Neural crest cell (in vitro differentiated cells): Measurements from ENCODE around the gene GCNT3. TPM values are rescaled to one million over a fixed set of nuclear protein-coding genes. Genes with fewer than 3 reads are reported as not detected.

Experiments used
- DNase-seq: peaks from one replicate; pipeline ENCODE4 v3.0.0; 2021; ENCODE audit warnings: low read depth, mixed read lengths, low spot score
- H3K27ac Mint-ChIP-seq: one replicate; pipeline ENCODE4 v1.8.0; 2021; ENCODE audit warnings: mild to moderate bottlenecking, mixed read lengths; ENCODE audit not compliant: unreplicated experiment
- H3K27me3 Mint-ChIP-seq: 2 replicates; pipeline ENCODE4 v1.8.0; 2021; ENCODE audit warnings: low read depth, mild to moderate bottlenecking, mixed read lengths
- H3K36me3 Mint-ChIP-seq: 2 replicates; pipeline ENCODE4 v1.8.0; 2021; ENCODE audit warnings: low read depth, mild to moderate bottlenecking, mixed read lengths
- H3K4me1 Mint-ChIP-seq: 2 replicates; pipeline ENCODE4 v1.8.0; 2021; ENCODE audit warnings: mixed read lengths
- H3K4me3 Mint-ChIP-seq: one replicate; pipeline ENCODE4 v1.8.0; 2021; ENCODE audit warnings: mild to moderate bottlenecking, mixed read lengths
- H3K9me3 Mint-ChIP-seq: 2 replicates; pipeline ENCODE4 v1.8.0; 2021; ENCODE audit warnings: mixed read lengths
- CTCF ChIP-seq: fragments of 200-600 bp; sonication (generic); conservative IDR thresholded peaks from 2 replicates; pipeline ENCODE4 v1.5.0; 2021; ENCODE audit warnings: antibody characterized with exemption, mild to moderate bottlenecking
- total RNA-seq: library from RNA; stranded (reverse); gene quantifications from 2 replicates; pipeline ENCODE4 v1.2.1, GENCODE V29; 2021

The GCNT3 gene
- total RNA-seq, 1 donor from 2014 or later, result not detected

- Mint-ChIP-seq H3K9me3 (no peaks in the 10 kb centered on the region), H3K4me1 (no peaks in the 10 kb centered on the region), H3K4me3 (no peak overlapping the region), H3K27ac (no peak overlapping the region), H3K36me3 (no peaks in the 10 kb centered on the region), H3K27me3 (no peaks in the 10 kb centered on the region)
- TF ChIP-seq CTCF, result no peak
- DNase-seq, result no peak
These were observed 21.6 kb upstream of the GCNT3 start for GRCh38 chr15:59590027-59590426.

GRCh38 chr15:59591356-59591755 is 20.2 kb upstream of the GCNT3 start:
- Mint-ChIP-seq H3K27ac (no peak overlapping the region), H3K36me3 (no peaks in the 10 kb centered on the region), H3K4me1 (no peaks in the 10 kb centered on the region), H3K9me3 (no peaks in the 10 kb centered on the region), H3K4me3 (no peak overlapping the region), H3K27me3 (no peaks in the 10 kb centered on the region)
- no peak for DNase-seq
- no peak for TF ChIP-seq CTCF

GRCh38 chr15:59594493-59594942 is 17.1 kb upstream of the GCNT3 start:
- H3K27ac Mint-ChIP-seq, result no peak overlapping the region
- no peaks in the 10 kb centered on the region for H3K9me3 Mint-ChIP-seq
- DNase-seq, result no peak

GRCh38 chr15:59594991-59595390 is 16.6 kb upstream of the GCNT3 start:
- Mint-ChIP-seq H3K4me1 (no peaks in the 10 kb centered on the region), H3K27ac (no peak overlapping the region)
- no peak for TF ChIP-seq CTCF

More at GRCh38 chr15:59594493-59594942, 17.1 kb upstream of the GCNT3 start:
- no peak for TF ChIP-seq CTCF
- Mint-ChIP-seq H3K27me3 (no peaks in the 10 kb centered on the region), H3K4me1 (no peaks in the 10 kb centered on the region), H3K4me3 (no peak overlapping the region), H3K36me3 (no peaks in the 10 kb centered on the region)

GRCh38 chr15:59595434-59595915 is 16.1 kb upstream of the GCNT3 start:
- Mint-ChIP-seq H3K4me3 (no peak overlapping the region), H3K36me3 (no peaks in the 10 kb centered on the region), H3K27ac (no peak overlapping the region), H3K9me3 (peaks cover 4% of the 10 kb centered on the region), H3K27me3 (no peaks in the 10 kb centered on the region), H3K4me1 (no peaks in the 10 kb centered on the region)
- no peak for DNase-seq
- TF ChIP-seq CTCF, result no peak

More at GRCh38 chr15:59594991-59595390, 16.6 kb upstream of the GCNT3 start:
- Mint-ChIP-seq H3K4me3 (no peak overlapping the region), H3K36me3 (no peaks in the 10 kb centered on the region), H3K27me3 (no peaks in the 10 kb centered on the region), H3K9me3 (peaks cover 2% of the 10 kb centered on the region)
- no peak for DNase-seq
